HepG2 (cell line): ENCODE results near the gene TEF. TPM values are rescaled to one million over a fixed set of nuclear protein-coding genes. Genes with fewer than 3 reads are reported as not detected.
A peak's percentile ranks its signal among the peaks of the same experiment; 100 is the strongest.

ENCODE experiments used
- CREB1 ChIP-seq, 2 experiments: fragments of 450-650 bp in 1 of 2; IDR thresholded peaks; 2 replicates each; pipeline ENCODE4 v1.6.1; 2016 to 2017; ENCODE audit warnings: control low read depth in 1 of 2, mild to moderate bottlenecking in 1 of 2, missing compliant biosample characterization in 1 of 2, missing genetic modification characterization in 1 of 2
- ESRRA ChIP-seq: sonication (generic); formaldehyde crosslinking; IDR thresholded peaks from 2 replicates; pipeline ENCODE4 v1.5.1; 2020; ENCODE audit warnings: mild to moderate bottlenecking, low read depth, missing genetic modification reagents
- HOXA5 ChIP-seq: sonication (generic); formaldehyde crosslinking; IDR thresholded peaks from 2 replicates; pipeline ENCODE4 v1.4.0; 2020; ENCODE audit warnings: missing genetic modification reagents
- JUND ChIP-seq: sonication (generic); formaldehyde crosslinking; IDR thresholded peaks from 2 replicates; pipeline ENCODE4 v1.8.0; 2022; ENCODE audit warnings: mild to moderate bottlenecking, missing genetic modification reagents
- KAT7 ChIP-seq: IDR thresholded peaks from 2 replicates; pipeline ENCODE4 v1.6.1; 2018; ENCODE audit warnings: borderline replicate concordance, missing compliant biosample characterization
- KLF6 ChIP-seq: IDR thresholded peaks from 2 replicates; pipeline ENCODE4 v1.8.0; 2016; ENCODE audit warnings: missing biosample characterization, missing genetic modification reagents
- LCORL ChIP-seq, 2 experiments: fragments of 450-650 bp in 1 of 2; sonication (generic) in 1 of 2; formaldehyde crosslinking in 1 of 2; IDR thresholded peaks; 2 replicates each; pipeline versions ENCODE4 v1.5.0 to v1.6.1; 2017 to 2020; ENCODE audit warnings: antibody characterized with exemption in 1 of 2, missing genetic modification reagents in 1 of 2
- MAFK ChIP-seq, 2 experiments: IDR thresholded peaks in 1 of 2; conservative IDR thresholded peaks in 1 of 2; 2 replicates each; pipeline ENCODE4 v1.6.1; 2011; ENCODE audit warnings: improper control_type of control experiment in 2 of 2, low read length in 2 of 2
- MAZ ChIP-seq, 2 experiments: sonication (generic) in 1 of 2; formaldehyde crosslinking in 1 of 2; IDR thresholded peaks; 2 replicates each; pipeline versions ENCODE4 v1.5.0 to v1.6.1; 2012 to 2020; ENCODE audit warnings: low read depth in 2 of 2, mild to moderate bottlenecking in 2 of 2, borderline replicate concordance in 1 of 2, improper control_type of control experiment in 1 of 2, low read length in 1 of 2, missing genetic modification reagents in 1 of 2, moderate library complexity in 1 of 2
- SALL2 ChIP-seq: sonication (generic); formaldehyde crosslinking; IDR thresholded peaks from 2 replicates; pipeline ENCODE4 v1.8.1; 2023; ENCODE audit warnings: mild to moderate bottlenecking, missing genetic modification reagents, inconsistent platforms
- SMAD3 ChIP-seq: sonication (generic); formaldehyde crosslinking; IDR thresholded peaks from 2 replicates; pipeline ENCODE4 v1.4.0; 2020; ENCODE audit warnings: missing genetic modification reagents
- SP4 ChIP-seq: sonication (generic); formaldehyde crosslinking; IDR thresholded peaks from 2 replicates; pipeline ENCODE4 v1.8.1; 2023; ENCODE audit warnings: mild to moderate bottlenecking, missing genetic modification reagents
- ZFYVE20 ChIP-seq: sonication (generic); formaldehyde crosslinking; IDR thresholded peaks from 2 replicates; pipeline ENCODE4 v1.8.0; 2023; ENCODE audit warnings: low read depth, mild to moderate bottlenecking, moderate library complexity, missing genetic modification reagents, borderline replicate concordance
- ZNF589 ChIP-seq: sonication (generic); formaldehyde crosslinking; conservative IDR thresholded peaks from 2 replicates; pipeline ENCODE4 v1.8.0; 2022; ENCODE audit warnings: mild to moderate bottlenecking, moderate library complexity, missing genetic modification reagents
- ZNF746 ChIP-seq: sonication (generic); formaldehyde crosslinking; IDR thresholded peaks from 2 replicates; pipeline ENCODE4 v1.8.0; 2022; ENCODE audit warnings: mild to moderate bottlenecking, missing genetic modification reagents
- ZNF879 ChIP-seq: sonication (generic); formaldehyde crosslinking; IDR thresholded peaks from 2 replicates; pipeline ENCODE4 v1.8.1; 2023; ENCODE audit warnings: missing genetic modification reagents
- ZSCAN31 ChIP-seq: sonication (generic); formaldehyde crosslinking; IDR thresholded peaks from 2 replicates; pipeline ENCODE4 v1.5.0; 2020; ENCODE audit warnings: low read depth, mild to moderate bottlenecking, missing genetic modification reagents
- polyA plus RNA-seq, 8 experiments: library from polyadenylated mRNA; depleted of rRNA in 3 of 8; stranded (reverse) in 7 of 8; unstranded in 1 of 8; fragments of >200 nt; fragmentation: Illumina TruSeq in 4 of 8; extraction: Trizol in 4 of 8; gene quantifications; 2 replicates each; pipeline versions ENCODE4 v1.2.1 to v1.2.3, GENCODE V29; 2011 to 2016; ENCODE audit warnings: low read depth in 4 of 8, missing spikeins in 1 of 8, mixed read lengths in 1 of 8; ENCODE audit not compliant: insufficient read depth in 1 of 8
- total RNA-seq, 5 experiments: library from RNA; depleted of rRNA; stranded (reverse); fragments of >200 nt; fragmentation: Illumina TruSeq; extraction: Trizol; gene quantifications; 2 replicates each; pipeline ENCODE4 v1.2.3, GENCODE V29; 2016; ENCODE audit warnings: low read depth in 1 of 5
- TF ChIP-seq, protein P1 (sequence below): sonication (generic); formaldehyde crosslinking; IDR thresholded peaks from 2 replicates; pipeline ENCODE4 v1.4.0; 2020; ENCODE audit warnings: mild to moderate bottlenecking, missing genetic modification reagents
- TF ChIP-seq, protein P2 (sequence below): sonication (generic); formaldehyde crosslinking; IDR thresholded peaks from 2 replicates; pipeline ENCODE4 v1.4.0; 2020; ENCODE audit warnings: low read depth, mild to moderate bottlenecking, missing genetic modification reagents
- TF ChIP-seq, protein P3 (sequence below): IDR thresholded peaks from 2 replicates; pipeline ENCODE4 v1.6.1; 2016; ENCODE audit warnings: control low read depth
- TF ChIP-seq, protein P4 (sequence below): sonication (generic); formaldehyde crosslinking; IDR thresholded peaks from 2 replicates; pipeline ENCODE4 v1.8.0; 2022; ENCODE audit warnings: missing genetic modification reagents, mild to moderate bottlenecking, borderline replicate concordance

TEF gene
- total and polyA plus RNA-seq, 2 of the 13 experiments (the other 11 are each of a cell fraction or from before 2014, with no cell fraction given): 7.6 to 11.2 TPM

DNA sequence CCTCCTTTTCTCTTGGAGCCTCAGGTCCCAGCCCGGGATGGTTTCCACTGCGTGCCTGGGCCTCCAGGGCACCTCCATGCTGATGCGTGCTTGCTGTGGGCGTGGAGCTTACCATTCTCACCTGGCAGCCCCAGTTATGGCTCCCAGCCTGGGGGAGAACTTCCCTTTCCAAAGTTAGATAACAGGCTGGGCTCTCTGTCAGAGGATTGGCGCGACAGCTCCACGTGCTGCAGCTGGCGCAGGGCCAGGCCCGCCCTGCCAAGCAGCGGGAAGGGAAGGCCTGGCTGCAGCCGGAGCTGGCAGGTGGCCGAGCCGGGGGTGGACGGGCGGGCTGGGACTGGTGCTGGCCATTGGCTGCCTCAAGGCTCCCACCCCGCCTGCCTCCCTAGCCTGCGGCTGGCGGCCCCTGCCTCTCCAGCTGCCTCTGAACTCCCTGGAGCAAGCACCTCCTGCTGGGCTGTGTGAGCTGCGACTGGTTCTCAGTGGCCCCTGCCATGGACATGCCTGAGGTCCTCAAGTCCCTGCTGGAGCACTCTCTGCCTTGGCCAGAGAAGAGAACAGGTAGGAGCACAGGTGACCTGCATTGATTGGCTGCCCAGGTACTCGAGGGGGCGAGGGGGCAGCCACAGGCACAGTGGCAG is 14.6 kb upstream of the TEF start (continued):
- TF ChIP-seq, protein P1, sequence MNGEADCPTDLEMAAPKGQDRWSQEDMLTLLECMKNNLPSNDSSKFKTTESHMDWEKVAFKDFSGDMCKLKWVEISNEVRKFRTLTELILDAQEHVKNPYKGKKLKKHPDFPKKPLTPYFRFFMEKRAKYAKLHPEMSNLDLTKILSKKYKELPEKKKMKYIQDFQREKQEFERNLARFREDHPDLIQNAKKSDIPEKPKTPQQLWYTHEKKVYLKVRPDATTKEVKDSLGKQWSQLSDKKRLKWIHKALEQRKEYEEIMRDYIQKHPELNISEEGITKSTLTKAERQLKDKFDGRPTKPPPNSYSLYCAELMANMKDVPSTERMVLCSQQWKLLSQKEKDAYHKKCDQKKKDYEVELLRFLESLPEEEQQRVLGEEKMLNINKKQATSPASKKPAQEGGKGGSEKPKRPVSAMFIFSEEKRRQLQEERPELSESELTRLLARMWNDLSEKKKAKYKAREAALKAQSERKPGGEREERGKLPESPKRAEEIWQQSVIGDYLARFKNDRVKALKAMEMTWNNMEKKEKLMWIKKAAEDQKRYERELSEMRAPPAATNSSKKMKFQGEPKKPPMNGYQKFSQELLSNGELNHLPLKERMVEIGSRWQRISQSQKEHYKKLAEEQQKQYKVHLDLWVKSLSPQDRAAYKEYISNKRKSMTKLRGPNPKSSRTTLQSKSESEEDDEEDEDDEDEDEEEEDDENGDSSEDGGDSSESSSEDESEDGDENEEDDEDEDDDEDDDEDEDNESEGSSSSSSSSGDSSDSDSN: peak; percentile 78
- TF ChIP-seq, protein P2, sequence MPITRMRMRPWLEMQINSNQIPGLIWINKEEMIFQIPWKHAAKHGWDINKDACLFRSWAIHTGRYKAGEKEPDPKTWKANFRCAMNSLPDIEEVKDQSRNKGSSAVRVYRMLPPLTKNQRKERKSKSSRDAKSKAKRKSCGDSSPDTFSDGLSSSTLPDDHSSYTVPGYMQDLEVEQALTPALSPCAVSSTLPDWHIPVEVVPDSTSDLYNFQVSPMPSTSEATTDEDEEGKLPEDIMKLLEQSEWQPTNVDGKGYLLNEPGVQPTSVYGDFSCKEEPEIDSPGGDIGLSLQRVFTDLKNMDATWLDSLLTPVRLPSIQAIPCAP (CRISPR knock-in tag): no peak
- TF ChIP-seq KLF6 (CRISPR knock-in tag) (no peak), ZNF589 (CRISPR knock-in tag) (no peak), MAZ (IDR thresholded peaks at IDR 0.05; ENCODE audit: borderline replicate concordance, low read depth, low read length) (no peak), MAZ (CRISPR knock-in tag; IDR thresholded peaks at IDR 0.05; ENCODE audit: low read depth) (peak; percentile 88), ZNF746 (CRISPR knock-in tag) (peak; percentile 79; the same call in 1 of the 2 replicates), ZFYVE20 (CRISPR knock-in tag) (peak; percentile 67; the same call in 1 of the 2 replicates), LCORL (IDR thresholded peaks at IDR 0.05) (peak; percentile 67; the same call in 1 of the 2 replicates), LCORL (CRISPR knock-in tag; IDR thresholded peaks at IDR 0.05) (peak; percentile 81), ZNF879 (CRISPR knock-in tag) (no peak), ESRRA (CRISPR knock-in tag) (0 out of 2 replicates have a peak, but pooled peaks have one; percentile 46), MAFK (conservative IDR thresholded peaks at IDR 0.05 in 1 of 2, IDR thresholded peaks at IDR 0.05 in 1 of 2; ENCODE audit: low read length in 2 of 2) (no peak), HOXA5 (peak; percentile 36; the same call in 1 of the 2 replicates), ZSCAN31 (CRISPR knock-in tag) (peak; percentile 84; the same call in 1 of the 2 replicates), CREB1 (IDR thresholded peaks at IDR 0.05) (no peak), CREB1 (CRISPR knock-in tag; IDR thresholded peaks at IDR 0.05) (no peak), SMAD3 (CRISPR knock-in tag) (no peak), SP4 (peak; percentile 46; the same call in 1 of the 2 replicates), JUND (no peak), KAT7 (CRISPR knock-in tag) (no peak), SALL2 (CRISPR knock-in tag) (0 out of 2 replicates have a peak, but pooled peaks have one; percentile 64)
- TF ChIP-seq, protein P3, sequence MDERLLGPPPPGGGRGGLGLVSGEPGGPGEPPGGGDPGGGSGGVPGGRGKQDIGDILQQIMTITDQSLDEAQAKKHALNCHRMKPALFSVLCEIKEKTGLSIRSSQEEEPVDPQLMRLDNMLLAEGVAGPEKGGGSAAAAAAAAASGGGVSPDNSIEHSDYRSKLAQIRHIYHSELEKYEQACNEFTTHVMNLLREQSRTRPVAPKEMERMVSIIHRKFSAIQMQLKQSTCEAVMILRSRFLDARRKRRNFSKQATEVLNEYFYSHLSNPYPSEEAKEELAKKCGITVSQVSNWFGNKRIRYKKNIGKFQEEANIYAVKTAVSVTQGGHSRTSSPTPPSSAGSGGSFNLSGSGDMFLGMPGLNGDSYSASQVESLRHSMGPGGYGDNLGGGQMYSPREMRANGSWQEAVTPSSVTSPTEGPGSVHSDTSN: no peak; the same call in 1 of the 2 replicates
- TF ChIP-seq, protein P4, sequence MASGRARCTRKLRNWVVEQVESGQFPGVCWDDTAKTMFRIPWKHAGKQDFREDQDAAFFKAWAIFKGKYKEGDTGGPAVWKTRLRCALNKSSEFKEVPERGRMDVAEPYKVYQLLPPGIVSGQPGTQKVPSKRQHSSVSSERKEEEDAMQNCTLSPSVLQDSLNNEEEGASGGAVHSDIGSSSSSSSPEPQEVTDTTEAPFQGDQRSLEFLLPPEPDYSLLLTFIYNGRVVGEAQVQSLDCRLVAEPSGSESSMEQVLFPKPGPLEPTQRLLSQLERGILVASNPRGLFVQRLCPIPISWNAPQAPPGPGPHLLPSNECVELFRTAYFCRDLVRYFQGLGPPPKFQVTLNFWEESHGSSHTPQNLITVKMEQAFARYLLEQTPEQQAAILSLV (CRISPR knock-in tag): 0 out of 2 replicates have a peak, but pooled peaks have one; percentile 20
